Activated CD4-positive, CD25-positive, alpha-beta regulatory T cell treated with anti-CD3 and anti-CD28 coated beads, Interleukin-2, amount 50 U/mL, for 72 hours (primary cell): ENCODE measurements around the gene DNMT1.
"Not testable (repeated sequence)": the region's sequence is repeated elsewhere in the genome, so short reads cannot be mapped to it uniquely, and the experiment has no call there.

ENCODE experiments used
- DNase-seq: peaks from one replicate; pipeline ENCODE4 v3.0.0; 2021

DNMT1 gene

DNA sequence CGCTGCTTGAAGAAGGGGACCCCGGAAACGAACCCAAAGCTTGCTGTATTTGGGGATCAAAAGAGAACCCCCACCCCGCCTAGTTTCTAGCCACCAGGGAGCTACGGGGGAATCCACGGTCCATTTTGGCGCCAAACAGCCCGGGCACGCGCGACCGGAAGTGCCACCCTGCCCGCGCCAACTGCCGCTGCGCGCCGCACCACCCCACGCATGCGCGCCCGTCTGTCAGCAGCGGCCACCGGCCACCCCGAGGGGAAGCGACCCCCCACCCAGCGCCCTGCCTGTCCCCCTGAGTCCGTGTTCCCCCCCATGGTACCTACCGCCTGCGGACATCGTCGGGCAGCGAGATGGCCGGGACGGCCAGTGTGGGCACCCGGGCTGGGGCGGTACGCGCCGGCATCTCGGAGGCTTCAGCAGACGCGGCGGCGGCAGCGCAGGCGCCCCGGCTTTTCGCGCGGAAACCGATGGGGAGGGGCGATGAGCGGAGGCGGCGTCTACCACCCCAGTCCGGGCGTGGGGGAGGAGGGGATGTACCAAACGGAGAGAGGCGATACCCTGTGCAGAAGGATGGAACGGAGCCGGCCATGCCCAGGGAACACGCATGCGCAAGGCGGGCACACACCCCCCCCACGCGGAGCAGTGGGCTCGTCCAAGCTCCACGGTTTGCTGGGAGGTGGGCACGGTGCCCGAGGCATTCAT is at the start of gene DNMT1:
TSS of gene DNMT1 (minus strand) at position 454 of the 699 bp plus-strand sequence. CDS start at position 400, 54 bp downstream.
- DNase-seq, result peak; percentile 98

DNA sequence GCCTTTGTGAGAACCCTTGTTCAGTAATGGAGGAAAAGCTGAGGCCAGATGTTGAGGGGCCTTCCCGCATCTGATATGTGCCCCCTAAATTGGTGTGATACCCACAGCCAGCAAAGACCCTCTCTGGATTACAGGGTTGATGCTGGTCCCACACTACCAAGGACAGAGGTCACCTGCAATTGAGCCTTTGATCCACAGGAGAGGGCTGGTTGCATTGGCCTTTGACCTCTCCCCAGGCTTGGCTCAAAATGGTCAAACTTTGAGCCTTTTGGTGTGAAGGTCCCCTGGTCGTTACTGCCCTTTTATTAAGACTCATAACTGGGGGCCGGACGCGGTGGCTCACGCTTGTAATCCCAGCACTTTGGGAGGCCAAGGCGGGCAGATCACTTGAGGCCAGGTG is 48.9 kb upstream of the DNMT1 start:
- DNase-seq, result no peak

DNA sequence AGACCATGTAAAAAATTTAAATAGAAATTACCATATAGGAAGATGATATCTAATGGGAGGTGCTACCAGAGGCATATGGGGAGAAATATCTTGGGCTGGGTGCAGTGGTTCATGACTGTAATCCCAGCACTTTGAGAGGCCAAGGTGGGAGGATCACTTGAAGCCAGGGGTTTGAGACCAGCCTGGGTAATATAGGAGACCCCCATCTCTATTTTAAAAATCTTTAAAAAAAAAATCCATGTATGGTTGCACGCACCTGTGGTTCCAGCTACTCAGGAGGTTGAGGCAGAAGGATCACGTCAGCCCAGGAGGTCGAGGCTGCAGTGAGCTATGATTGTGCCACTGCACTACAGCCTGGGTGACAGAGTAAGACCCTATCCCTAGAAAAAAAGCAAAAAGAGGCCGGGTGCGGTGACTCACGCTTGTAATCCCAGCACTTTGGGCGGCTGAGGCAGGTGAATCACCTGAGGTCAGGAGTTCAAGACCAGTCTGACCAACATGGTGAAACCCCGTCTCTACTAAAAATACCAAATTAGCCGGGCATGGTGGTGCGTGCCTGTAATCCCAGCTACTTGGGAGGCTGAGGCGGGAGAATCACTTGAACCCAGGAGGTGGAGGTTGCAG is 47.2 kb upstream of the DNMT1 start:
- DNase-seq, result not testable (repeated sequence)

DNA sequence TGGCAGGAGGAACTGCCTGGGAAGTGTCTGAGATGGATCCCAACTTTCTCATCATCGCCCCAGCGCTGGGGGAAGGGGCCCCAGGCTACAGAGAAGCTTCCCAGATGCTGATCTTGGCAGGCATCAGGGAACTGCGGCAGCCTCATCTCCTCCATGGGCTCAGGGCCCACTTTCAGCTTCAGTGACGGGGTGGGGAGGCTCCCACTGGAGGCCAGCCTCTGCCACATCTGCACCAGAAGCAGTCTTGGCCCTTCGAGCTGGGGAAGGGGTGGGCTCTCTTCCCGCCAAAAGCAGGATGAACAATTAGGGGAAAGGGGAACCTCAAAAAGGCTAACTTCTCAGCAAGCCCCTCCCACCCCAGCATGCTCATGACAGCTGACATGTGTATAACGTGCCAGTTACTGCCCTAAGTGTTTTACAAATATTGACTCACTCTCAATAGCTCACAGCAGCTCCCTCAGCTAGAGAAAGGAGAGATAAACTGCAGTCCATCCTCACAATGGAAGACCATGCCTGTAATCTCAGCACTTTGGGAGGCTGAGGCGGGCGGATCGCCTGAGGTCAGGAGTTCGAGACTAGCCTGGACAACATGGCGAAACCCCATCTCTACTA is 43.5 kb upstream of the DNMT1 start:
- DNase-seq, result no peak

DNA sequence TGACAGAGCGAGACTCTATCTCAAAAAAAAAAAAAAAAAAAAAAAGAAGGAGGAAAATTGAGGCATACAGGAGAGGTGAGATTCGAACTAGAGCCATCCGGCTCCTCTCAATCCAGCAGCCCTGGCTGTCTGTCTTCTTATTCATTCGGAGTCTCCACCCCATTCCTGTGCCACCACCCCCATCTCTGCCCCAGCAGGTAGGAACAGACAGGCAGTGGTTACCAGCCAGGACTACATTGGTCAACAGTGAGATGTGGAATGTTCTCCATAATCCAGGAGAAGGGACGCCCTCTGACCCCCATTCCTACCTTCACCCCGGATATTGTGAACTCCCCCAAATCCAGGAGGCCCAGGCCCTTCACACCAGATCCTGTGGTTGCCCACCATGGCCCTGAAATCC is 42.9 kb upstream of the DNMT1 start:
- no peak for DNase-seq

DNA sequence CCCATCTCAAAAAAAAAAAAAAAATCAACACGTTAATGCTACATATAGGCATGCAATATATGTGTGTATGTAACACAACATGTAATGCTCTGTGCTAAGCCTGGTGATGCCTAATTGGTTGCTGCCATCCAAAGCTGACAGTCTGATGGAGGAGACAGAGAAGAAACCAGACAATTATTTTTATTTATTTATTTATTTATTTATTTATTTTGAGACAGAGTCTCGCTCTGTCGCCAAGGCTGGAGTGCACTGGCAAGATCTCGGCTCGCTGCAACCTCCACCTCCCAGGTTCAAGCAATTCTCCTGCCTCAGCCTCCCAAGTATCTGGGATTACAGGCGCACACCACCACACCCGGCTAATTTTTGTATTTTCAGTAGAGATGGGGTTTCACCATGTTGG is 40.7 kb upstream of the DNMT1 start:
- DNase-seq, result not testable (repeated sequence)

DNA sequence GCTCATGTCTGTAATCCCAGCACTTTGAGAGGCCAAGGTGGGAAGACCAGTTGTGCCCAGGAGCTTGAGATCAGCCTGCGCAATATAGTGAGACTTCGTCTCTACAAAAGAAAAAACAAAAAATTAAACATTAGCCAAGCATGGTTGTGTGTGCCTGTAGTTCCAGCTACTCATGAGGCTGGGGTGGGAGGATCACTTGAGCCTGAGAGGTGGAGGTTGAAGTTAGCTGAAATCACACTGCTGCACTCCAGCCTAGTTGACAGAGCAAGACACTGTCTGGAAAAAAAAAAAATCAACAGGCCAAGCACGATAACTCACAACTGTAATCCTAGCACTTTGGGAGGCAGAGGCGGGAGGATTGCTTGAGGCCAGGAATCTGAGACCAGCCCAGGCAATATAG is 40.2 kb upstream of the DNMT1 start:
- no peak for DNase-seq

DNA sequence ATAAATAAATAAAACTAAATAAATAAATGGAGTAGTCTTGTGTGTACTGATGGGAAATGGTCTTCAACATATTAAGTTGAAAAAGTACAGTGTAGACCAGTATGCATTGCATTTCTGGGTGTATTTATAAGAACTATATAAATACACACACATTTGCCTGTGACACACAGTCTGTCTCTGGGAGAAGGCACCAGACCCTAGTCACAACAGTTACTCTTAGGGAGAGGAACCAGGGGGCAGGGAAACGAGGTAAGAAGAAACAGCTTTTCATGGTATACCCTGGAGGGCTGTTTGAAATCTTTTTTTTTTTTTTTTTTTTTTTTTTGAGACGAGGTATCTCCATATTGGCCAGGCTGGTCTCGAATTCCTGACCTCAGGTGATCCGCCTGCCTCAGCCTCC is 39.2 kb upstream of the DNMT1 start:
- DNase-seq, result no peak

DNA sequence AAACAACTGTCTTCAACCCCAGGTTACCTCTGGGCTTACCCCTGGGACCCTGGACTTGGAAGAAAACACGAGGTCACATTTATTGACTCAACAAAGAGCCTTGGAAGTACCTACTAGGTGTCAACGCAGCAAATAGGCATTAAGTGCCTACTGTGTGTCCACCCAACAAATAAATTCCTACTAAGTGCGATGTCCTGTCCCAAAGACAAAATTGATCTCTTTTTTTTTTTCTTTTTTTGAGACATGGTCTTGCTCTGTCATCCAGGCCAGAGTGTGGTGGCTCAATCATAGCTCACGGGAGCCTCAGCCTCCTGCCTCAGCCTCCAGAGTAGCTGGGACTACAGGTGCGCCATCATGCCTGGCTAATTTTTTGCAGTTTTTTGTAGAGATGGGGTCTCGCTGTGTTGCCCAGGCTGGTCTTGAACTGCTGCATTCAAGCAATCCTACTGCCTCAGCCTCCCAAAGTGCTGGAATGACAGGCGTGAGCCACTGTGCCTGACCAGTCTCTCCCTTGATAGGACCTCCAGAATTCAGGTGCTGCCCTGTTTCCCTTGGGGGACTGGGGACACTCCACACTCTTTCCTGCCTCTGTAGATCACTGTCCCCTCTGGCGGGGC is 37.0 kb upstream of the DNMT1 start:
- no peak for DNase-seq

DNA sequence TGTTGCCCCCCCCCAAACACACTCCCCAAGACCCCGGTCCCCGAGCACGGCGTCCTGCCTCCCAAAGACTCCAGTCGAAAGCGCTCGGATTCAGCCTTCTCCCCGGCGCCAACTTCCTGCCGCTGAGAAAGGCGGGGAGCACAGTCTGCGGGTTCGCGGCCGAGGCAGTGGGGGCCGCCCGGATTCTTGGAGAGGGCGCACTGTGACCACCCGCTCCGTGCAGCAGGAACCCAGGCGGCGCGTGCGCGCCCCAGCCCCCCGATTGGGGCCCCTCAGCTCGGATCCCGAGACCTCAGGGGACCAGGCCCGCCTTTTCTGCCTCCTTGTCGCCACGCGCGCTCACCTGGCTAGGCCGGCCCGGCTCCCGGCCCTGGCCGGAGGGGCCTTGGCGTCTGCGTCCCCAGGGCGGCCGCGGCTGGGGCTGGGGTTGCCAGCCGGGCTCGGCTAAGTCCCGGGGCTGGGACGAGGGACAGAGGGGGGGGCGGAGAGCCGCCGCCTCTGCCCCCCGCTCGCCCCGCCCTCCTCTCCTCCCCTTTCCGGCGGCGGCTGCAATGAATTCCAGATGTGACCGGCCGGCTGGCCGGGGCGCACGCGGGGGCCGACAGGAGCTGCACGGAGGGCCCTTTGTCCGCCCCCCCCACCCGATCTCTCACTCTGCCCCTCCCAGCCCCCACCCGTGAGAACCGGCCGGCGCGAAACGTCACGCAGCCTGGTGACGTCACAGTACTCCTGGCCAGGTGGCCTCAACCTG is 36.3 kb upstream of the DNMT1 start, which contains the start of gene S1PR2:
TSS of gene S1PR2 (minus strand) at position 471 of the 751 bp plus-strand sequence. CDS start 6,426 bp downstream, outside the sequence.
- peak; percentile 76 for DNase-seq

DNA sequence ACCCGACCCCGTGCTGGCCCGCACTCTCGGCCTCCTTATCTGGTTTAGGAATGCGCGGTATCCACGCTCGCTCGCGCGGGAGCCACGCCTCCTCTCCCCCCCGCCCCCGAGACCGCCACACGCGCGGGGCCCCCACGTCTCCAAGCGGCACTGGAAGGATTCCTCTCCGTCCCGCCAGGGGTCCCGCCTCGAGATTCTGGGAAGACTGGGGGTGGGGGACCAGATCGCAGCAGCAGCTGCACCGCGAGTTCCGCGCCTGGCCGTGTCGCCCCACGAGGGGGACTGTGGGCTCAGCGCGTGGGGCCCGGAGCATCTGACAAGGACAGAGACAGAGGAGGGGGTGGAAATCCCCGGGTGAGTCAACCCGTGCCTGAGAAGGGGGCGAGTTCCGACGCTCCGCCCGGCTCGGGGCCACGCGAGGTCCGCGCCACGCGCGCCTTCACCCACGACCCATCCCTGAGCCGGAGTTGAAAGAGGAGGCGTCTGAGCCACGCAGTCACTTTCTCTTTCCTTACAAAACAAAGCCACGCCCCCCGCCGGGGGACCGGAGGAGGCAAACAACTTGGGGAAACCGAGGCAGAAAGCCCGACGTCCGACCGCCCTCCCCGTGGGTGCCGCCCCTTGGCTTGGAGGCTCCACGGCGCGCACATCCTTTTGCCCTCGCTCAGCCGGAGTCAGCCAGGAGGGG is 35.6 kb upstream of the DNMT1 start:
- peak; percentile 56 for DNase-seq

DNA sequence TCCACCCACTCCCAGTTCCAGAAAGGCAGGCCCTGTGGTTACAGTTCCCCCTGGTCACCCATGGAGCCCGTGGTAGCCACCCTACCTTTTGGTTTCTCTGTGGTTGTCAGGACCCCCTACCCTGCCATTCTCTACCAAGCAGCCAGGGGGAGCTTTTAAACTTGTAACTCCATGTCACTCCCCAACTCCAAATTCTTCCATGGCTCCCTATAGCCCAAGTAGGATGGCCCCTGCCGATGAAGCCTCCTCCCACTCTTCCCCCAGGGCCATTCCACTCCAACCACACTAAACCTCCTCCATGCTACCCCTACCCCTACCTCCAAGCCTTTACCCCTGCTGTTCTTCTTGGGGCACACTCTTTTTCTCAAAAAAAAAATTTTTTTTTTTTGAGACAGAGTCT is 34.2 kb upstream of the DNMT1 start:
- DNase-seq, result no peak

DNA sequence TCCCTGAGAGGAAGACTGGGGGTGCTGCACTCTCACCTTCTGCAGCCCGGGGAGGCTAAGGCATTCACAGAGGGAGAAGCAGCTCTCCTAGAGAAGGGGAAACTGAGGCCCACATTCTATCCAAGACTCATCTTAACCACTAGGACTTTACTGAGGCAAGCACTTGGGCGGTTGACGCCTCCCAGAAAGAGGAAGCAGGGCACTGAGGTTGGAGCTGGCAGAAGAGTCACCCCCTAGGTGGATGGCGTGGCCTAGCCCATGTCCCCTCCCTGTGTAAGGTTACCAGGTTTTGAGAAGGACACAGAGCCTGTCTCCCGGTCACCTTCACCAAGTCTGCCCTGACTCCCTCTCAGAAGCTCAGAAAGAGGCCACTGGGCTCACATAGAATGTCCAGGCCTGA is 33.6 kb upstream of the DNMT1 start:
- DNase-seq, result no peak

DNA sequence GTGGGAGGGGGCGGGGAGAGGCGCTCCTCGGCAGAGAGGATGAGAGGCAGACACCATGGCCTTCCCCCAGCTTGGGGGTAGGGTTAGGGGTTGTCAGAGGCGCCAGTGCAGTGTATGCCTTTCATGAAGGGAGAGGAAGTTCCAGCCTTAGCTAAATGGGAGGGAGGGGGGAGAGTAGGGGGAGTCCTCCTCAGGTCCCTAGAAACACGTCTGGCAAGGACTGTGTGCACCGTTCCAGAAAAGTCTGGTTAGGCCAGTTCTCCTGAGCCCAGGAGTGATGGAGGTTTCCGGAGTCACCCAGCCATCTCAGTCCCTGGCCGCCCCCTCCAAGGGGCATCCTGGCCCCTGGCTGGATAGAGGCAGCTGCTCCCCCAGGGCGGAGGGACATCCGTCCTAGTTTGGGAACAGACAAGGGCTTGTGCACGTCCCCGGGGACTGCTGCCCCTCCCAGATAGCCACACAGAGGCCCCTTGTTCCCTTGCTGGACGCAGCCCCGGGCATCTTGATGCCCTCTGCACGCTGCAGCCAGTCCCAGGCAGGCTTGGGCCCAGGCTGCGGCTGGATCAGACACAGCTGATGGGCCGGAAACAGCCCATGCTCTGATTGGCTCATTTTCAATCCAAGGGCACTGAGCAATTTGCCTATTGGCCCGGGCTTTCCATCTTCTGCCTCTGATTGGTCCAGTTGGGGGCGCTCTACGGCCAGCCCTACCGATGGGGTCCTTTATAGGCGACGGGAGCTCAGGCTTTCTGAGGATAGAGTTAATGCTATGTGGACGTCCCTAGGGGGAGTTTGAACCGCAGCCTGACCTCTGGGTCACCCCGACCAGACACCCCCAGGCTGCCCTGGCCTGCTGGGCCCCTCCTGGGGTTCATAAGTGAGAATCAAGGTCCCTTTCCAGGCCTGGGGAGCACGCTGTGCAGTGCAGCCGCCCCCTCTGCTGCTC is 32.5 kb upstream of the DNMT1 start:
- DNase-seq, result no peak

DNA sequence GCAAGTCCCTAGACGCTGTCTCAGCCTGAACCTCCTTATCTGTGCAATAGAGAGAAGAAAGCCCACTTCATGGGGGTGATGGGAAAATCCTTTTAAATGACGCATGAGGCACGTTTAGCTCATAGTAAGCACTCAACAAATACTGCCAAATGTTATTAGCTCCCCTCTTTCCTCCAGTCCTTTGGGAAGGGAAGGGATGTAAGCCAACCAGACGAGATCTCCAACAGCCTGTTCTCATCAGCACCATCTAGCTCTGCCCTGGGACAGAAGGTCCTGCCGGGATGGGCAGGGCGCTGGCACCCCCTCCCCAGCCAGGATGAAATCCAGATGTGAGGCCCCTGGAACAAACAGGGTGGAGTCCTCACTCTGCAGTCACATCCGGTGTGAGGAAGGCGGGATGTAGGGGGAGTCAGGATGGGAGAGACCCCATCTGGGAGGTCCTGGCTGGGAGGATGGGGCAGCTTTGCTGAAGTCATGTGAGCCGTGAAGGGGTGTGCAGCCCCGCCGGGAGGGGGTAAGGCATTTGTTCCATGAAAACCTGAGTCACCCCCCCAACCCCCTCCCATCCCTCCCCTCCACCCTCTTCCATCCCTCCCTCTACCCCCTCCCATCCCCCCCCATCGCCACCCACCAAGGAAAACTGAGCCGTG is 31.7 kb upstream of the DNMT1 start:
- DNase-seq, result no peak

DNA sequence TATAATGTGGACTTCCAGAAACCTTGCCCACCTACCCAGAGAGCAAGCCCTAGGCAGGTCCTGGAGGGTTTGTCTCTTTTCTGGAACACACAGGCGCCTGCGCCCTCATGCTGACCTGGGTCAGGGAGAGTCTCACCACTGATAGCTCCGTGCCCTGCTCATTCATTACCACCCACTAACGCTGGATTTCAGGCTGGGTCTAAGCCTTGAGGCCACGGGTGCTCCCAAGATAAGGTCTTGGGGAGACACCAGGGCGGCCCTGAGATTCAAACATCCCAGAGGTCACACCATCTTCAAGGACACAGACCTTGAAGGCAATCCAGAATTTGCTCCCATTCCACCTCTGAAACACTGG is 31.2 kb upstream of the DNMT1 start:
- DNase-seq, result no peak

DNA sequence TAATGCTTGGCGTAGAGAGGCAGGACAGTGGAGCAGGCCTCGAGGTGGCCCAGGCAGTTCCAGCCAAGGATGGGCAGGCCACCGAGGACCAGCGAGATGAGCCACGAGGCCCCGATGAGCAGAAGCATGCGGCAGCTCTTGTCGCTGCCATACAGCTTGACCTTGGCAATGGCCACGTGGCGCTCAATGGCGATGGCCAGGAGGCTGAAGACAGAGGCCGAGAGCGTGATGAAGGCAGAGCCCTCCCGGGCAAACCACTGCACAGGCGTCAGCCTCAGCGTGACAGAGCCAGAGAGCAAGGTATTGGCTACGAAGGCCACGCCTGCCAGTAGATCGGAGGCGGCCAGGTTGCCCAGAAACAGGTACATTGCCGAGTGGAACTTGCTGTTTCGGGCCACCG is 29.6 kb upstream of the DNMT1 start:
- no peak for DNase-seq

DNA sequence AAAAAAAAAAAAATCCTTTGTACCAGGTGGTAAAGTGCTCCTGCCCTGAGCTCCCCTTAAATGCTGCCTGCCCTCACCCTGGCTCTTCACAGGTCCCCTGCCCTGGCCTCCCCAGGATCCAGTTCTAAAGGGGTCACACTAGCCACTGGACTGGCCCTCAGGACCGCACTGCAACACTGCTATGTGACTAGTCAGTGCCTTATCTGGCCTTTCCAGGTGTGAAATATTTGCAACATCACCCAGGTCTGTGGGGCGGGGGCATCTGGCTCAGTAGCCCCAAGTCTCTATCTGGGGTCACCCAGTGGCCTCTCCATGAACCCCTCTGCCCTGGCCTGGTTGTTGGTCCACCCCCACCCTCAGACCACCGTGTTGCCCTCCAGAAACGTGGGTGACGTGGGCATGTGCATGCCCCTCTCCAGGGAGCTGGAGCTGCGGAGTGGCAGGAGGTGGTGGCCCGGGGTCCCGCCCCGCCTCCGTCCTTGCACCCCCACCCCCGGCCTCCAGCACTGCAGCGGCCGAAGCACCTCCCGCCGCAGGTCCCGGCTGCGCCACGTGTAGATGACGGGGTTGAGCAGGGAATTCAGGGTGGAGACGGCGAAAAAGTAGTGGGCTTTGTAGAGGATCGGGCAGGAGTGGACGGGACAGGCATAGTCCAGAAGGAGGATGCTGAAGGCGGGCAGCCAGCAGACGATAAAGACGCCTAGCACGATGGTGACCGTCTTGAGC is 28.9 kb upstream of the DNMT1 start:
- no peak for DNase-seq

DNA sequence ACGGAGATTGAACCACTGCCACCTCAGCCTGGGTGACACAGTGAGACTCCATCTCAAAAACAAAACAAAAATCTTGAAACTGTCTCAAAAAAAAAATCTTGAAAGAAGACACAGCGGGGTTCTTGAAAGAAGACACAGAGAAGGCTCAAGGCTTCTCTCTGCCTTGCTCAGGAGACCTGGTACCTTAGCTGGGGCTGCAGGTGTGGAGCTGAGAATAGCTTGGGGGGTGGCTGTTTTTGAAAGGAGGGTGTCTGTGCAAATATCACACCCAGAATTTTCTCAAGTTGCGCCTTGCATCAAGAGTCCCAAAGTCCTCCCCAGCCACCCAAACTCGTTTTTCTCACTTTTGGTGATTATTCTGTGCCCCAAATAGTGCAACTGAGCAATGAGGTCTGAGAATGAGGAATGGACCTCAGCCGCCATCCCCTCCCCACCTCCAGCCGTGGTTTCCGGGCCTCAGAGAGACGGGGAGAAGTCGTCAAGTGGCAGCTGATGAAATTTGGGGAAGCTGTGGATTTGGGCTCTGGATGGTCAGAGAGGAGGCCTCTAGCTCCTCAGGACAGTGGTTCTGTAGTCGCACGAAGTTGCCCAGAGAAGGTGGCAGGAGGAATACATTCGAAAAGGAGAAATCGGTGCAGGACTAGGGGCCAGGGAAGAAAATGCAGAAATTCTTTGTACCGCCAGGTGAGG is 27.6 kb upstream of the DNMT1 start:
- DNase-seq, result no peak

DNA sequence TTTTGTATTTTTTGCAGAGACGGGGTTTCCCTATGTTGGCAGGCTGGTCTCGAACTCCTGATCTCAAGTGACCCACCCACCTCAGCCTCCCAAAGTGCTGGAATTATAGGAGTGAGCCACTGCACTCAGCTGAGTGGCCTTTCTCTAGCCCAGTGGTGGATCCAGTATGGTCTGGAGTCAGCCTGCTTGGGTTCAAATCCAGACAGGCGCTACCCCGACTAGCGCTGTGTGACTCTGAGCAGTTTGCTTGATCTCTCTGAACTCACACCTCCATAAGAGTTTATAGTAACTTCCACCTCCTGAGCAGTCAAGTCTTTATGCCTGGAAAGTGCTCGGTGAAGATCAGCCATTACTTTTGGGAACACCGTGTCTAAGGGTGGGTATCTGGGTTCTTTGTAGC is 25.9 kb upstream of the DNMT1 start:
- DNase-seq, result no peak
